Adrenal gland (tissue), 12 donors: ENCODE measurements around the gene EBP. TPM values are rescaled to one million over a fixed set of nuclear protein-coding genes. Genes with fewer than 3 reads are reported as not detected.

Experiments
- DNase-seq, 7 donors: peaks; one replicate each; pipeline ENCODE4 v3.0.0-alpha.2; 2019 to 2020
- H3K27ac ChIP-seq, 5 donors: fragments of 200-600 bp; sonication (generic) in 4 of 5; 1 replicate in 3 of 5; 2 replicates in 2 of 5; pipeline versions ENCODE4 v1.5.1 to v1.8.0; 2016 to 2020; ENCODE audit warnings: mild to moderate bottlenecking in 1 of 5
- H3K27me3 ChIP-seq: fragments of 200-600 bp; 2 replicates; pipeline ENCODE4 v1.8.0; 2021
- H3K36me3 ChIP-seq, 2 donors: fragments of 200-600 bp; replicated peaks in 1 of 2; 1 replicate in 1 of 2; 2 replicates in 1 of 2; pipeline versions ENCODE4 v1.5.1 to v1.8.0; 2018 to 2022
- H3K4me1 ChIP-seq, 2 donors: fragments of 200-600 bp; replicated peaks in 1 of 2; 1 replicate in 1 of 2; 2 replicates in 1 of 2; pipeline versions ENCODE4 v1.5.1 to v1.8.0; 2018 to 2021
- H3K4me3 ChIP-seq, 4 donors: fragments of 200-600 bp; sonication (generic) in 3 of 4; one replicate each; pipeline ENCODE4 v1.5.1; 2016 to 2018
- H3K9me3 ChIP-seq, 3 donors: fragments of 200-600 bp; sonication (generic) in 1 of 3; replicated peaks in 1 of 3; 1 replicate in 2 of 3; 2 replicates in 1 of 3; pipeline versions ENCODE4 v1.5.1 to v1.8.0; 2016 to 2021
- POLR2A ChIP-seq, 2 donors: fragments of 450-650 bp; IDR thresholded peaks; one replicate each; pipeline ENCODE4 v1.6.1; 2017; ENCODE audit warnings: antibody characterized with exemption in 2 of 2, mild to moderate bottlenecking in 2 of 2, moderate library complexity in 1 of 2
- WGBS, 4 donors: extraction: QIAGEN DNeasy Blood & Tissue Kit in 2 of 4; methylation state at CpG; one replicate each; pipeline versions ENCODE4 v1.1.5 to v1.1.7; 2013 to 2017; 5-methylcytosine and 5-hydroxymethylcytosine counted together
- intact Hi-C, 2 donors: fragments of 100-400 bp; cut with DNase I; formaldehyde crosslinking; loops; one replicate each; pipeline versions ENCODE4 v1.14.1 to v1.15.0; 2022 to 2023
- polyA plus RNA-seq, 3 donors: library from polyadenylated mRNA; stranded (reverse); fragments of 200-250 nt in 2 of 3; fragments of 350-450 nt in 1 of 3; fragmentation: Illumina TruSeq in 1 of 3; extraction: RNeasy Lipid Tissue Mini Kit (QIAGEN cat#74804) in 1 of 3; gene quantifications; one replicate each; pipeline ENCODE4 v1.2.3, GENCODE V29; 2013 to 2014
- total RNA-seq, 9 donors: library from RNA; depleted of rRNA in 4 of 9; stranded (reverse); fragments of >200 nt in 4 of 9; fragments of 120-200 nt in 1 of 9; fragmentation: NEBNext Ultra II Directional in 1 of 9; extraction: Animal tissue kit (Norgen Biotek cat#: 25700) in 1 of 9; gene quantifications; one replicate each; pipeline versions ENCODE4 v1.1.0 to v1.2.4, GENCODE V29; 2013 to 2023
- TF ChIP-seq, protein P1 (sequence below), 6 experiments: fragments of 450-650 bp in 4 of 6; fragments of 200-600 bp in 2 of 6; sonication (generic) in 1 of 6; IDR thresholded peaks; 1 replicate in 5 of 6; 2 replicates in 1 of 6; pipeline versions ENCODE4 v1.5.1 to v1.8.0; 2016 to 2021; ENCODE audit warnings: antibody characterized with exemption in 6 of 6, mild to moderate bottlenecking in 2 of 6, moderate library complexity in 1 of 6
- donor health status: healthy with polysubstance abuse.
- donor health status: Bipolar disorder and iron deficiency.
- donor health status: DM: yes; HTN: yes; CAD: no.
- donor health status: DM: no; HTN: no; CAD: no.
- donor health status: DM: no; HTN: no; CAD: no.
- donor health status: DM: yes; HTN: yes; CAD: no.

The EBP gene
- total and polyA plus RNA-seq, 12 donors = 85.8 to 1,010 (median 156) TPM

GRCh38 chrX:48490661-48491060 is 30.9 kb upstream of the EBP start:
- H3K27ac ChIP-seq = no peak overlapping the region
- DNase-seq = no peak
- TF ChIP-seq, protein P1, sequence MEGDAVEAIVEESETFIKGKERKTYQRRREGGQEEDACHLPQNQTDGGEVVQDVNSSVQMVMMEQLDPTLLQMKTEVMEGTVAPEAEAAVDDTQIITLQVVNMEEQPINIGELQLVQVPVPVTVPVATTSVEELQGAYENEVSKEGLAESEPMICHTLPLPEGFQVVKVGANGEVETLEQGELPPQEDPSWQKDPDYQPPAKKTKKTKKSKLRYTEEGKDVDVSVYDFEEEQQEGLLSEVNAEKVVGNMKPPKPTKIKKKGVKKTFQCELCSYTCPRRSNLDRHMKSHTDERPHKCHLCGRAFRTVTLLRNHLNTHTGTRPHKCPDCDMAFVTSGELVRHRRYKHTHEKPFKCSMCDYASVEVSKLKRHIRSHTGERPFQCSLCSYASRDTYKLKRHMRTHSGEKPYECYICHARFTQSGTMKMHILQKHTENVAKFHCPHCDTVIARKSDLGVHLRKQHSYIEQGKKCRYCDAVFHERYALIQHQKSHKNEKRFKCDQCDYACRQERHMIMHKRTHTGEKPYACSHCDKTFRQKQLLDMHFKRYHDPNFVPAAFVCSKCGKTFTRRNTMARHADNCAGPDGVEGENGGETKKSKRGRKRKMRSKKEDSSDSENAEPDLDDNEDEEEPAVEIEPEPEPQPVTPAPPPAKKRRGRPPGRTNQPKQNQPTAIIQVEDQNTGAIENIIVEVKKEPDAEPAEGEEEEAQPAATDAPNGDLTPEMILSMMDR (IDR thresholded peaks at IDR 0.05) = no peak
- no peak for TF ChIP-seq POLR2A (IDR thresholded peaks at IDR 0.05)
- H3K4me1 ChIP-seq = no peaks in the 10 kb centered on the region
- no peaks in the 10 kb centered on the region for H3K27me3 ChIP-seq
- intact Hi-C loops = loop anchor here in 1 of 2 donors (10.0 kb wide), 1 partner anchor 406 kb away; no protein-coding TSS in a partner anchor
- H3K9me3 ChIP-seq = no peaks in the 10 kb centered on the region
- no peak overlapping the region for H3K4me3 ChIP-seq
- H3K36me3 ChIP-seq = no peaks in the 10 kb centered on the region
- 55 to 80% (median 64%) methylated on average over 1 to 8 of the region's 8 CpGs for WGBS, 4 donors

DNA sequence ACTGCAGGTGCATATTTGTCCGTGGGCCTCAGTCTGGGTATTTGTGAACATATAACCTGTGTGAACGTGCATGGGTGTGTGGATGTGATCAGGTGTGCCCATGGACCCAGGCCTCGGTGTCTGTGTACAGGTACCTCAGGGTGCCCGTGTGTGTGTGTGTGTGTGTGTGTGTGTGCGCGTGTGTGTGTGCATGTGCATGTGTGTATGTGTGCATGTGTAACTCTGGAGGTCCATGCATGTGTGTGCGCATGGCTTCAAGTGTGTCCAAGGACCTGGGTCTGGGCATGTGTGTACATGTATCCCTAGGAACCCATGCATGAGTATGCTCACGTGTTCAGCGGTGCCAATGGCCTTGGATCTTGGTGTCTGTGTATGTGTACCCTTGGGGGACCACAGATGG is 29.8 kb upstream of the EBP start:
- Histone ChIP-seq H3K4me1 (no peaks in the 10 kb centered on the region), H3K36me3 (no peaks in the 10 kb centered on the region), H3K9me3 (no peaks in the 10 kb centered on the region), H3K27me3 (no peaks in the 10 kb centered on the region), H3K4me3 (no peak overlapping the region), H3K27ac (no peak overlapping the region)
- 80 to 91% (median 84%) methylated on average over 1 to 9 of the region's 9 CpGs for WGBS, 4 donors
- no peak for TF ChIP-seq POLR2A (IDR thresholded peaks at IDR 0.05)
- TF ChIP-seq, protein P1 (IDR thresholded peaks at IDR 0.05) = no peak
- intact Hi-C loops = loop anchor here in 1 of 2 donors (10.0 kb wide), 1 partner anchor 407 kb away; no protein-coding TSS in a partner anchor
- no peak for DNase-seq

GRCh38 chrX:48492293-48492910 is 29.2 kb upstream of the EBP start:
- intact Hi-C loops = loop anchor here in 1 of 2 donors (10.0 kb wide), 1 partner anchor 408 kb away; no protein-coding TSS in a partner anchor
- 51 to 71% (median 67%) methylated on average over 6 to 7 of the region's 7 CpGs for WGBS, 4 donors

GRCh38 chrX:48493890-48494364 is 27.7 kb upstream of the EBP start:
- H3K27ac ChIP-seq = no peak overlapping the region
- intact Hi-C loops = loop anchor here in 1 of 2 donors (10.0 kb wide), 1 partner anchor 409 kb away; no protein-coding TSS in a partner anchor
- no peak for TF ChIP-seq POLR2A (IDR thresholded peaks at IDR 0.05)
- TF ChIP-seq, protein P1 (IDR thresholded peaks at IDR 0.05) = peak in 5 of 6 experiments; percentile 23 to 48 (median 38)
- no peak overlapping the region for H3K4me3 ChIP-seq
- no peaks in the 10 kb centered on the region for H3K36me3 ChIP-seq
- no peaks in the 10 kb centered on the region for H3K9me3 ChIP-seq
- H3K4me1 ChIP-seq = no peaks in the 10 kb centered on the region
- no peaks in the 10 kb centered on the region for H3K27me3 ChIP-seq
- 9 to 36% (median 24%) methylated on average over 7 to 10 of the region's 10 CpGs for WGBS, 4 donors
- DNase-seq = peak in 6 of 7 donors; percentile 58 to 71 (median 65)

More at GRCh38 chrX:48492293-48492910, 29.2 kb upstream of the EBP start:
- TF ChIP-seq, protein P1 (IDR thresholded peaks at IDR 0.05) = no peak
- TF ChIP-seq POLR2A (IDR thresholded peaks at IDR 0.05) = no peak
- peak in 1 of 7 donors; percentile 11 for DNase-seq
- Histone ChIP-seq H3K27ac (peak overlapping the region in 1 of 5 donors; percentile 3), H3K4me3 (no peak overlapping the region), H3K4me1 (no peaks in the 10 kb centered on the region), H3K27me3 (no peaks in the 10 kb centered on the region), H3K36me3 (no peaks in the 10 kb centered on the region), H3K9me3 (no peaks in the 10 kb centered on the region)
